ENCODE data around the gene CRACR2A.

Gene CRACR2A

GRCh38 chr12:3624273-3624672 lies 128.6 kb downstream of the CRACR2A start:
- DNase-seq (ENCODE audit: low read depth) = no peak
- TF ChIP-seq CTCF (IDR thresholded peaks at IDR 0.05; ENCODE audit: low read depth, low read length, missing control alignments) = no peak
- H3K4me3 ChIP-seq (ENCODE audit: low read depth, low read length) = no peak overlapping the region

- H3K4me3 ChIP-seq (ENCODE audit: low read depth, low read length) = no peak overlapping the region
- no peak for DNase-seq (ENCODE audit: low read depth)
- no peak for TF ChIP-seq CTCF (IDR thresholded peaks at IDR 0.05; ENCODE audit: low read depth, low read length, missing control alignments)
These were observed 129.9 kb downstream of the CRACR2A start for GRCh38 chr12:3622822-3623690.

DNA sequence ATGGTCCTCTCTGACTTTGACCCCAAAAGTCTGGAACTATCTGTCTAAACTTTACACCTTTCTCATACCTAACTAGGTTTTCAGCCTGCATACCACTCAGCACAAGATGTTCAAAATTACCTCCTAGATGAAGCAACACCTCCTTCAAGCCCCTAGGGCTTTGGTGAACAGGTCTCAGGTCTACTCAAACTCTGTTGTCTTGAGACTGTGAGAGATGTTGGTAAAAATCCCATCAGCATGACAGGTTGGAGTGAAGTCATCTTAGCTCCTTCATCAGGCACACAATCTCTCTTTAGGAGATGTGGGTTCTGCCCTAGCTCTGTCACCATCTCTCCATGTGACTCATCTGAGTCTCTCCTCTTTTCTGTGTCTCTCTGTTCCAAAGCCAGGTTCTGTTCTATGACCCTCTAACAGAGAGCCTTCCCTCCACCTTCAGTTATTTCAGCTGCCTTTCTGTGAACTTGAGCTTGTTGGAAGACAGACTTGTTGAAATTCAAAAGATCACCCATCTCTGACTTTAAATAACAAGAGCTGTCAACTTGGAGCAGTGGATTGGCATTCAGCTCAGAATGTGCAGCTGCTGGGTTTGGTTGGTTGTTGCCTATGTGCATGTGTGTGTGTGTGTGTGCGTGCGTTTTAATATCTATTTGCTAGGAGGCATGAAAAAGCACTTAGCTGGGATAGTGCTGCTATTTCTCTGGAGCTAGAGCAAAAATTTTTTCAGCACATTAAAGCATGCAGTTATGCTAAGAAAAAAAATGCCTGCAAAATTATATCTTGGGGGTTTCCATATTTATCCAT lies 130.7 kb downstream of the CRACR2A start:
- no peak overlapping the region for H3K4me3 ChIP-seq (ENCODE audit: low read depth, low read length)
- TF ChIP-seq CTCF (IDR thresholded peaks at IDR 0.05; ENCODE audit: low read depth, low read length, missing control alignments) = no peak
- no peak for DNase-seq (ENCODE audit: low read depth)

DNA sequence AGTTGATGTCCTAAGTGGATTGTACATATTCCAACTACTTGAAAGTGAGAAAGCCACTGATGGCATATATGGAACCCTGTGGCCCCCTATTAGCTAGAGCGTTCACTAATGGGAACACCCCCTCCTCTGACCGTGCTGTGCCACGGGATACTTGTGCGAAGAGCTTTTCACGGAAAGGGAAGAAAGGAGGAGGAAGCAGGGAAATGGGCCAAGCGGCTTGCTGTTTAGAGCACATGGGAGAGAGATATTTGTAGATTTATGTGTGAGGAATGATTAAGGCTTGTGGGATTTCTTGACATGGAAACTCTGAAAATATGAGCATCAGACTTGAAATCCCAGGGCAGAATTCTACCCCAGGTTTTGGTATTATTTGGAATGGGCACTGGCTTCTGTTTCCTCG lies 132.1 kb downstream of the CRACR2A start:
- H3K4me3 ChIP-seq (ENCODE audit: low read depth, low read length) = no peak overlapping the region
- DNase-seq (ENCODE audit: low read depth) = no peak
- no peak for TF ChIP-seq CTCF (IDR thresholded peaks at IDR 0.05; ENCODE audit: low read depth, low read length, missing control alignments)

DNA sequence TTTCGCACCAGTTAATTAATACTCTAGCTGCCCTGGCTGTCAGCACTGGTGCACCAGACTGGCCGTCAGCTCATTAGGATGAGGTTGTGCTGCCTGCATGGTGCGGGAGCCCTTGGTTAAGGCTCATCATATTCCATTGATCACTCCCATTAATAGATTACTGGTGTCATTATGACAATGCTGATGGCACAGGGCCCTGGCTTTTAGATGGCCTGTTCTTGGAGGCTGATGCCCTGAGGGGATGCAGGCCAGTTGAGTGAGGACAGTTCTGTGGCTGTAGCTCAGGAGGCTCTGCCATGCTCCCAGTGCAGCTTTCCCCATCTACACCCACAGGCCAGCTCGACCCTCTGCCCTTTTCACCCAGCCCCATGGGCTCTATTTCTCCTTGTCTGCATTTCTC lies 135.3 kb downstream of the CRACR2A start:
- H3K4me3 ChIP-seq (ENCODE audit: low read depth, low read length) = no peak overlapping the region
- no peak for DNase-seq (ENCODE audit: low read depth)
- no peak for TF ChIP-seq CTCF (IDR thresholded peaks at IDR 0.05; ENCODE audit: low read depth, low read length, missing control alignments)

GRCh38 chr12:3615862-3616261 lies 137.0 kb downstream of the CRACR2A start:
- DNase-seq (ENCODE audit: low read depth) = no peak
- TF ChIP-seq CTCF (IDR thresholded peaks at IDR 0.05; ENCODE audit: low read depth, low read length, missing control alignments) = no peak
- H3K4me3 ChIP-seq (ENCODE audit: low read depth, low read length) = no peak overlapping the region
